Astrocyte (in vitro differentiated cells and primary cell): ENCODE data around the gene PRSS12.

Experiments used
- CTCF ChIP-seq: IDR thresholded peaks from 2 replicates; pipeline ENCODE4 v1.5.1; 2011; ENCODE audit warnings: low read depth, mild to moderate bottlenecking, inconsistent platforms, low read length, moderate library complexity; ENCODE audit not compliant: insufficient read depth
- EZH2 ChIP-seq: IDR thresholded peaks from 2 replicates; pipeline ENCODE4 v1.6.1; 2012; ENCODE audit warnings: mild to moderate bottlenecking, low read length, inconsistent platforms; ENCODE audit not compliant: insufficient read depth

- TF ChIP-seq CTCF, result no peak
- TF ChIP-seq EZH2, result no peak
Observed at GRCh38 chr4:118286685-118287084, 66.1 kb downstream of the PRSS12 start.
